HG03378 (cell line): Measurements from ENCODE around the gene CDKAL1.

Experiments
- ATAC-seq: cut with Tn5 transposase; IDR thresholded peaks from one replicate; pipeline ENCODE4 v1.9.1; 2021; ENCODE audit warnings: mild to moderate bottlenecking, moderate library complexity; ENCODE audit not compliant: unreplicated experiment

CDKAL1 gene

DNA sequence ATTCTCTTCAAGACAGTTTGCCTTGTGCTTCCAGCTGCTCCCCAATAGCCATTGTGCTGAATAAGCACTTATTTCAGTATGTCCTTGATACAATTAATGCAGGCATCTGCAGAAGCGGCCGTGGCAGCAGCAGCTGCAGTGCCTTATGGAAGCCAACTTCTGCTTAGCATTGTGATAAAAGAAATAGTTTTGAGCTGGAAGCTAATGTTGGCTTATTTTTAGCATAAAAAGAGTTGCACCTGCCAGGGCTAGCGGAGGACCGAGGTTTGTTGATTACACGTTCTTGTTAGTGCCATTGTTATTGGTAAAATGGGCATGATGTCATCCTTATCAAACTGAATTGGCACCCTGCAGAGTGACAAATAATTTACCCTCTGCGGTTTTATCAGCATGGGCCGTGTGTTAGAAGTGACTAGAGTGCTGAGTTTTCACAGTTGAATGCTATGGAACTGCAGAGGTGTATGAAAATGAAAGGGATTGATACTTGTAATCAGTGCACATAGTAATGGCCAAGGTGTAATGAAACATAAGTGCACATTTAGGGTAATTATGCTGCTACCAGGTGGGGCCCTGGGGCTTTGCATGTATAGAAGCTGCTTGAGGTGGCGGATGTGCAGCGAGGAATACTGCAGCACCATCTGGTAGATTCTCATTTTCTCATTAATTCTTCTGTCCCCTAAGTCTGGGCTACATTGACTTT, 334.3 kb downstream of the CDKAL1 start:
- no peak for ATAC-seq

DNA sequence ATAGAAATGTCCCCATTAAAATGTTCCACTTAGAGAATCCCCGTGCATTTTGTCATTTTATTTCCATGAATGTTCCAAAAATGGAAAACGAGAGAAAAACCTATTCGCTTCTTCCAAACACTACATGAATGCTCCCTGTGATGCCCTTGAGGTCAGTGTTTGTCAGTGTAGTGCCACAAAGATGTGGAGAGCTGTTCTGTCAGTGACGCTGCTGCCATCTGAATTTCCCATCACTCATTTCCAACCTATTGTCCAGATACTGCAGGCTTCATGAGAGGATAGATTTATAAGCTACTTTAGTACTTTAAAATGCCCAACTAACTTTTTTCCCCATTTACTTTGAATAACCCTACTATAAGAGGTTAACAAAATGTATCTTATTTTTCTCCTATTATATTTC, 335.8 kb downstream of the CDKAL1 start:
- ATAC-seq, result no peak

DNA sequence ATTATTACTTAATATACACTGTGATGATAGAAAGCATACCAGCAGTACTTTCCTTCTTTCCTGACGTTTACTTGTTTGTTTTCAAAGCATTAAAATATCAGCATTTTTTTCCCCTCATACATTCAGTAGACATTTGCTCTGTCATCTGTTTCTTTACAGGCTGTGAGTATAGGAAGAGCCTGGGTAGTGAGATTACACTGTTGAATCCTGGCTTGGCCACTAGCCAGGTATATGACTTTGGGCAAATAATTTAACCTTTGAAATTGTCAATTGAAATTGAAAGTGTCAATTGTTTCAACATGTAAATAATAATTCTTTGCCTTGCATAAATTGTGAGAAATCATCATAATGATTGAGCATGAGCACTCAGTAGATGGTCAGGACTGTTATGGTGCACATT, 336.2 kb downstream of the CDKAL1 start:
- ATAC-seq, result no peak

DNA sequence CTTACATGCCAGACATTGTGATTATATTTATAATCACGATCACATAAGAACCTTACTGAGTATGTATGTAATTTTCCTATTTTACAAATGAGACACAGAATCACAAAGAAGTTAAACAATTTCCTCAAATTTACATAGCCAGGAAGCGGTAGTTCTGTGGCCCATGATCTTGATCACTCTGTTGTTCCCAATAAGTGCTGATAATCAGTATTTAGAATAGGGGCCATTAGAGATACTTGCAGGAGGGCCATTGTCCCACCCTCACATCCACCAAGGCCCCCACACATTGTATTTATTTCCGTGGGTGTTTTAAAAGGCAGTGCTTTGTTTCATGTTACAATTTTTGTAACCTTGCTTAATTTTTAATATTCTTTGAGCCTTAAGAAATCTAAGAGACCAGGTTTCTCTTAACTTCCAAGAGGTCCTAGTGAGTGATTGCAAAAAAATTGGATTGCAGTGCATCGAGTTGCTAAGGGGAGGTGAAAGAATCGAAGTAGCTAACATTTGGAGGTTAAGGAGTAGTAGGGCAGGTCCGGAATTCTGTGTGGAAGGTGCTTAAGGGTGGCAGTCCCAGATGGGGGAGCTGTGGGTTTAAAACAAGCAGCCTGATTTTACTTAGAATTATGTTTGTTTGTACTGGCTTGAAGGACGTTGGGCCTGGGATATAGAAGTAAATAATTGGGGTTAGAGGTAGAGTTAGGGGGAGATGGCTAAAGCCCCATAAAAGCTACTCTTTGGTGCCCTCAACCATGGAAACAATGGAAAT, 339.4 kb downstream of the CDKAL1 start:
- ATAC-seq, result no peak

DNA sequence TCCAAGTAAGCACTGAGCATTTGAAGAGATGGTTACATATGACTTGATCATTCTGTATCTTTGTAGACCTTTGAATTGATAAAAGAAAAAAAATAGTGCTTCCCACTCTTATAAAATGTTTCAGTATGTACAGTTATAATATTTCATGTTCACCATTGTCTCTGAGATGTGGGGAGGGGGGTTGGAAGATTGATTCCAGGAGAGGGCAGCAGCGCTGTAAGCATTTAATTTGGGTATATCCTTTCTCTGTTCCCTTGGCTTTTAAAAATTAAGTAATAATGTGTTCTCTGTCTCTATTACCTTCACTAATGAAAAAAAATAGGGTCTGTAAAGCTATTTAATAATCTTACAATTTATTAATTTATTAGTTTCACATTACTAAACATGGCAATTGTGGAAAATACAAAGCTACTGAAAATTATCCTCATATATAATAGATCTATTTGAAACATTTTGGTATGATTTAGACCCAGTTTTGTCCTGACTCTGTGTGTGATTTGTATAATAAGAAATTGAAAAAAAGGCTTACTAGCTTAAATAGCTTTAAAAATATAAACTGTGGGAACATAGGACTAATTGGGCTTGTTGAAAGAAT, 341.2 kb downstream of the CDKAL1 start:
- no peak for ATAC-seq

DNA sequence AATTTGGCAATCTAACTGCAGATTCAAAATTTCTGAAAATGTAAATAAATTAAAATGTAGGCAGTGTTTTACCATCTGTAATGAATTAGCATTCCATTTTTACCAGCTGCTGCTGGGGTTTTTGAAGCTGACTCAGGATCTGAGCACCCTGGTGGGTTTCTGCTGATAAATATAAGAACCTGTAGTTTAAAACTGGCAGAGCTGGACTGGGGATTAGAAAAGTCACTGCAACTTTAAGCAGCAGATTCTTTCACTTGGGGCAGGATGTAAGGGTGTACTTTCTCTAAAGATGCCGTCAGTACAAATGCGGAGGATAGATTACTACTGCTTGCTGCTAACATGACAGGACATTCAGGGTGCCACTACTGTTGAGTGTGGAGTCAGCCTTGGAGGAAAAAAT, 341.8 kb downstream of the CDKAL1 start:
- no peak for ATAC-seq

DNA sequence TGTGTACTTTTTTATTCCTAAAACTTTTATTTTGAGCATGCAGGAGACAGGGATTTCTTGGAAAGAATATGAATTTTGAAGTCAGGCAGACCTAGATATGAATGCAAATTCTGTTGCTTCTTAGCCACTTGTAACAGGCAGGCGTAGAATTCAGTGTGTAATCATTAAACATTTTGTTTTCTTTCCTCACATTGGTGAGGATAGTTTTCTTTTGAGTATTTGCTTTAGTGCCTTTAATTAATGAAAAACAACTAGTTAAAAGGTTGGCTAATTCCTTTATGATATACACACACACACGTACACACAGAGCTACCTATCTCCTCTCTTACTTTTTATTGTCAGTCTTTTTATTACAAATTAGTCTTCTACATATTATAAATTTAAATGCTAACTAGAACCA, 342.3 kb downstream of the CDKAL1 start:
- ATAC-seq, result no peak

DNA sequence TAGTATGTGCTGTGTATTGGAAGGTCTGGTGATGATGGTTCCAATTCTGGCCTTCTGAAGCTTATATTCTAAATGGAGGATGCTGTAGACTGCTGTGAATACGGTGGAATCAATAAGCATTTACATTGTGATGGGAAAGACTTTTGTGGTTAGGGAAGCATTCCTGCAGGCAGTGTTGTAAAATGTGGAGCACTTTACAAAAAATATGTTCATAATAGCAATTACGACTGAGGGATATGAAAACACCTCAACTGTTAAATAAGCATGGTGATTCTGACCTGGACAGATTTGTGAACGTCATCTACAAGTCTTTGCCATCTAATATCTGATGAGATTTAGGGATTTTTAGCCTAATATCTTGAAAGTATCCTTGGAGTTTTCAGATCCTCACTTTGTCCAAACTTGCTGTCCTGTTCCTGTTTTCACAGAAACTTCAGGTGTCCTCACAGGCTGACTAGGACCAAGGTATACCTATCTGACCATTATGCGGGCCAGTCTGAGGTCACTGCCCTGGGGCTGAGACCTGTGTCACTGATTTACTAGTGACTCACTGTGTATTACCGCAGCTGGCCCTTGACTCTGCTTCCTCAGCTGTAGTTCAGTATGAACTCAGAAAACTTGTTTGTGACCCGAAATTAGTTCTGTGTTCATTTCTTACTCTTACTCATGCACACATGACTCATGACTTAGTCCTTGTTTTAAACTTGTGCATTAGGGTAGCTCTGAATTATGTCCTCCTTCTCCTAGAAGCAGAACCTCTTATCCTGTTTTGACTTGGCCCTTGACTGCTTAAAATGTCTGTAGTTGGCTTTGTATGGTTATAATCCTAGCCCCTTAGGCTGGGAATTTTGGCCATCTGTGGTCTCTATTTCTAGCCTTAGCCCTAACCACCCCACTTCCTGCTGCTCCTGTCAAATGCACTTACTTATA, 343.0 kb downstream of the CDKAL1 start:
- ATAC-seq, result peak; percentile 99

DNA sequence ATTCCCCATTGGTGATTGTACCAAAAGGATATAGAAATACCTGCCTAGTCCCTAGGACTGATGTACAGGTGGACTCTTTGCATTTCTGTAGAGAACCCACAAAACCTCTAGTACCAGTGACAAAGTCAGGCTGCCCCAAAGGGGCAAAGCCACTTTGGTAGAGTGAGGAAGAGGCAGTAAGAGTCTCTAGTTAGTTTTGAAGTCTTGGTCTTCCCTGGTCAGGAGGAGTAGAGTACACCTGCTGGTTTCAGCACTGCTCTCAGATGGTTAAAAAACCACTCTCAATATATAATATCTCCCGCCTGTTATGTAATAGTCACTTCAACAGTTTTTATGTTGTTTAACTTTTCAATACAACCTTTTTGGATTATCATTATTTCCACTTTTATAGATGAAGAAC, 344.9 kb downstream of the CDKAL1 start:
- no peak for ATAC-seq

DNA sequence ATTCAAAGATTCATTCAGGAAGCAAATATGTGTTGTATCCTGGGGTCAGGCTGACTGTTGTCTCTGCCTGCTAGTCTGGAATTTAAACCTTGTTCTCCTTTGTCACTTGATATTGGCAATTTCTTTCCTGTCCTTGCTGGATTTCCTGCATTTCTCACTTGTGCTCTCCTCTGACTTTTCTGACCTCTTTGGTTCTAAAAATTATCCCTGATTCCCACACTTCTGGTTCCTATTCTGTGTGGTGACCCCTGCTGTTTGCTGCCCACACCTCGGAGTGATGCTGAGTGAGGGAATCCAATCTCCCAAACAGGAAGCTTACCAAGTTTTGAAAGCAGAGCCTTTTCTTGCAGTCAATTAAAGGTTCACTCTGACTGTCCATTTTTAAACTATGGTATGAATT, 345.3 kb downstream of the CDKAL1 start:
- ATAC-seq, result no peak

DNA sequence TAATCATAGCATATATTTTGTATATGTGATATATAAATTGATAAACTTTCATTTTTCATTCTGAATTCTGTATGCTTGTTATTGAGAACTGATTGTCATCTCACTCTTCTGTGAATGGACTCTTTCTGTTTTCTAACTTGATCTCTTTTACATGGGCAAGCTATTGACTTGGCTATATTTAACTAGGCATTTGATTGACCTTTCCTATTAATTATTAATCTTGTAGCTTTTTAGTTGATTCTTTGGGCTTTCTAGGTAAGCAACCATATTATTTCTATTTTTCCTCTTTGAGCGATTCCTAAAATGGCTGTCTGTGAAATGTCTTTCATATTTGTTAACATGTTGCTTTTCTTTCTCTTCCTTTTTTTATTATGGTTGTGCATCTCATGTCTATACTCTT, 347.1 kb downstream of the CDKAL1 start:
- no peak for ATAC-seq

DNA sequence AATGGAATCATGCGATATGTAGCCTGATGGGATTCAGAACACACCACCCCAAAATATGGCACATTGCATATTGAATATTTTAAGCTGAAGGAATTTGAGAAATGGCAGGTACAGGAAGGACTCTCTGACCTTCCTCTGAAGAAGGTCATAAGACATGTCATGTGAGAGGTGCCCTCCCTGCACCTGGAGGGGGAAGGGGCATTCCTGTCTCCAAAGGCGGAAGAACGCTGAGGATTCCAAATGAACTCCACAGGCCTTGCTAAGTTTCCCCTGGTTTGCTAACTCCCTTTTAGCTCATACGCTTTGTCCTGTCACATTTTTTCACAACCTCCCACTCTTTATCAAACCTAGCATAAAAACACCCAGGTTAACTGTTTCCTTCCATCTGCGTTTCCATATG, 347.8 kb downstream of the CDKAL1 start:
- ATAC-seq, result no peak

DNA sequence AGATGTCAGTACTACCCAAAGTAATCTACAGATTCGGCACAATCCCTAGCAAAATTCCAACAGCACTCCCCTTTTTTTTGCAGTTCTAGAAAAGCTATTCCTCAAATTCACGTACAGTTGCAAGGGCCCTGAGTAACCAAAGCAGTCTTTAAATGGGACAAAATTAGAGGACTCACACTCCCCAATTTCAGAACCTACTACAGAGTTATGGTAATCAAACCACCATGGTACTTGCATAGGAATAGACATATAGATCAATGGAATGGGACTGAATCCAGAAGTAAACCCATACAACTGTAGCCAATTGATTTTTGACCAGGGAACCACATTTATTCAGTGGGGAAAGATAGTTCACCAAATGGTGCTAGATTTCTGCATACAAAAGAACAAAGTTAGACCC, 350.8 kb downstream of the CDKAL1 start:
- ATAC-seq, result no peak

DNA sequence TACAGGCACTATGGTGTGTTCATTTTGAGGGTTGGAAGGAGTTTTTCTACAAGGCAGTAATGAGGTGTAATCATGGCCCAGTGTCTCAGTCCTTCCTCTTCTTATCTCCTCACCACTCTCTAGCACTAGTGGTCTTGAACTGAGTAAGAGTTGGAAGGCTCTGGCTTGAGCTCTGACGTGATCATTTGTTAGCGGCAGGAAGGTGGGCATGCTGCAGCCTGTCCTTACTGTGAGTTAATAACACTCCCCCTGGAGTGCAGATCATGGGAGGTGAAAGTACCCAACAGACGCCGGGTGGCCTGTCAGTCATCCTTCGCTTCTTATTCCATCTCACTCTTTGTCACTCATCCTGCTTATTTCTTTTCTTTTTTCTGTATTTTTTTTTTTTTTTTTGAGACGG, 356.9 kb downstream of the CDKAL1 start:
- ATAC-seq, result no peak

DNA sequence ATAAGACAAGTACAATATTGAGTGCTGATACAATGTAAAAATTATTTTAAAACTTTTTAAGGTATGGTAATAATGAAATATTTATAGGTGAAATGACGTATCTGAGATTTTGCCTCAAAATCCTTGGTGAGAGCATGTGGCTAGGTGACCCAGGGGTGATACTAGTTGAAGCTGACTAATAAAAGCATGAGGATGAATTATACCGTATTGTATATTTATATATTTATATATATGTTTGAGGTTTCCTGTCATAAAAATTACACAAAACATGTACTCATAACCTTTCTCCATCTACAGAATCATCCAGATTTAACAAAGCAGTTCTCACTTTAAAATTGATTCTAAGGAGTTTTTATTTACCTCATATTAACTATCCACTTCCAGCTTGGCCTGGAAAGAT, 358.1 kb downstream of the CDKAL1 start:
- no peak for ATAC-seq

DNA sequence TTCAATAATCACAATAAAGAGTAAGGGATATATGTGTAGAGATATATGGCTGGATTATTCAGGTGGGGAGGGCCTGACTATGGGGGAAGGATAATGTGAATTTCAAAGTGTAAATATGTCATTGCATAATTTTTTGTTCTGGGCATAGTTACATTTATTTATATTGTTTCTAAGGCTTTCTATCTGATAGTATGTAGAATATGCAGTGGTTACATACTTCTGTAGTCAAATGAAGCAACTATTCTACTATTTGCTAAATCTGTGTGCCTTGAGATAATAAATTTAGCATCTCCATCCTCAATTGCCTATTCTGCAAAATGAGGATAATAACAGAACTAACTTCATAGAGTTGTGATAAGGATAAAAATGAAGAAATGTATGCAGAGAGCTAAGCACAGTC, 359.2 kb downstream of the CDKAL1 start:
- ATAC-seq, result no peak

DNA sequence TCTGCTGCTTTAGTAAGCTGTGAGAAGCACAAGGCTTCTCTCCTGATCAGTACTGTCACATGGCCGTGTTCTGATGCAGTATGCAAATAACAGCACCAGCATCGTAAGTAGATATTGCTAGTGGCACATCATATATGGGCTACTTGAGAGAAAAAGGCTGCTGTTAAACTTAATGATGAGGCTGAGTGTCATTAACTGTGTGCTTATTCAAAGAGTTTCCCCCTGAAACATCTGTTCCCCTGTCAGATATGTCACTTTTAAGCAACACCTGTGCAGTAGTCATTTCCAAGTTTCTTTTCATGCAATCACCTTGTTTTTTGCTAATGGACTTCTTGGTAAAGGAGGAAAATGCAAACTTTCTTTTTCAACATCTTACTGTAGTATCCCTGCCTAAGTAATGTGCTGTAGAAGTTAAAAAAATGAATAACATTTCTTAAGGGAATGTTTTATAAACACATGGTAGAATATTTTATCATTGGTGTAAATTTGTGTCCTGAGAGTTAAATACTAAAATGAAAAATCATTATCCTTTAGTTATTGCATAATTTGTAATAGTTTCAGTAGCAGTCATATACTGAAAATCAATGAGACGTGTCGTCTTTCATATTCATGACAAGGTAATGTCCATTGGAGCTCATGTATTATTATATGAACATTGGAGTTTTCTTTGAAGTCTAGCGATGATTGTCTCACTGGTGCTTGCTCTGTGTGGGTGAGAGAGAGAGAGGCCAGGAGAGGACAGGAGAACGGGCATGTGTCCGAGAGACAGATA, 366.3 kb downstream of the CDKAL1 start:
- peak; percentile 79 for ATAC-seq

DNA sequence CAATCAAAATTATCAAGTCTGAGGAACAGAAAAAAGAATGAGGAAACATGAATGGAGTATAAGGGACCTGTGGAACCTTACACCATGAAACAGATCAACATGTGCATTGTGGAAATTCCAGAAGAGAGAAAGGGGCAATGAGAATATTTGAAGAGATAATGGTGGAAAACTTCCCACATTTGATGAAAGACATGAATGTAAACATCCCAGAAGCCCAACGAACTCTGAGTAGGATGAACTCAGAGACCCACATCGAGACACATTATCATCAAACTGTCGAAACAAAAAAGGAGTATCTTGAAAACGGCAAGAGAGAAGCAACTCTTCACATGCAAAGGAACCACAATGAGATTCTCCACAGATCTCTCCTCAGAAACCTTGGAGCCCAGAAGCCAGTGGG, 371.1 kb downstream of the CDKAL1 start:
- ATAC-seq, result no peak

DNA sequence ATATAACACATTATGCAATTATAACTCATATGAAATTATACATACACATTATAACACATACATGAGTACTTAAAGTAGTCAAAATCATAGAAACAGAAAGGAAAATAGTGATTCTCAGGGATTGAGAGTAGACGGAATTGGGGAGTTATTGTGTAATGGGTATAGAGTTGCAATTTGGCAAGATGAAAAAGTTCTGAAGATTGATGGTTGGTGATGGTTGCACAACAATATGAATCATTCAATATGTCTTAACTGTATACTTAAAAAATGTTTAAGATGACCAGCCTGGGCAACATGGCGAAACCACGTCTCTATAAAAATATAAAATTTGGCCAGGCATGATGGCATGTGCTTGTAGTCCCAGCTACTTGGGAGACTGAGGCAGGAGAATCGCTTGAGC, 372.7 kb downstream of the CDKAL1 start:
- no peak for ATAC-seq

DNA sequence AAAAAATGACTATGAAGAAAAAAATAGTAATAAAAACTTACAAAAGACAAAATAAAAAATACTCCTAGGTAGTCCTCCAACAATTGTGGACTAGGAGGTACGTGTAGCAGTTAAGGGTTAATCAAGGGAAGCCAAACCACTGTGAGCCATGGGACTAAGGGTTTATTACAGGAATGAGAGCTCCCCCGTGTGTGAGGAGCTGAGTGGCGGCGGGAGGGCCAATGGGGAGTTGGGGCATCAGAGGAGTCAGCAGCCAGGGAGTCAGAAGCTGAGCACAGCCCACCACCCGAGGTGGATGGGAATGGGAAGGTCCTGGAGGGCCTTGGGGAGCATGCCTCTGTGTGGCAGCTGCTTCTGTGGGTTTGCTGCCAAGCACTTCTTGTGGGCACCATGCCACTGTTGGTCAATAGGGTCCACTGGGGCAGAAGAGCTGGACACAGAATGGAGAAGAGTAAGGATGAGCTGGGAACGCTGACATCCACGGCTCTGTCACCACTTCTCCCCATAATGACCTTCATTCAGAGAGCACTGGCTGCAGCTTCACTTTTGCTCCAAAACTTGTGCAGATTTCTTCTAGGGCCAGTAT, 373.3 kb downstream of the CDKAL1 start:
- no peak for ATAC-seq
